Spleen (tissue), 11 donors: Measurements from ENCODE around the gene DUSP10. TPM values are rescaled to one million over a fixed set of nuclear protein-coding genes. Genes with fewer than 3 reads are reported as not detected.

Experiments used
- DNase-seq: peaks from one replicate; pipeline ENCODE4 v3.0.0-alpha.2; 2020
- H3K27ac ChIP-seq, 8 donors: fragments of 200-600 bp; sonication (generic) in 7 of 8; 1 replicate in 4 of 8; 2 replicates in 4 of 8; pipeline versions ENCODE4 v1.5.0 to v1.8.0; 2016 to 2021; ENCODE audit warnings: inconsistent platforms in 4 of 8, mild to moderate bottlenecking in 4 of 8, moderate library complexity in 1 of 8
- H3K27me3 ChIP-seq, 7 donors: fragments of 200-600 bp; sonication (generic) in 6 of 7; replicated peaks in 1 of 7; 1 replicate in 4 of 7; 2 replicates in 3 of 7; pipeline versions ENCODE4 v1.5.0 to v1.8.0; 2016 to 2021; ENCODE audit warnings: inconsistent platforms in 3 of 7, mild to moderate bottlenecking in 1 of 7
- H3K36me3 ChIP-seq, 6 donors: fragments of 200-600 bp; sonication (generic) in 5 of 6; 1 replicate in 4 of 6; 2 replicates in 2 of 6; pipeline versions ENCODE4 v1.5.0 to v1.8.0; 2016 to 2021; ENCODE audit warnings: inconsistent platforms in 2 of 6
- H3K4me1 ChIP-seq, 6 donors: fragments of 200-600 bp; sonication (generic) in 5 of 6; 1 replicate in 3 of 6; 2 replicates in 3 of 6; pipeline versions ENCODE4 v1.5.0 to v1.8.0; 2016 to 2021; ENCODE audit warnings: inconsistent platforms in 3 of 6
- H3K4me3 ChIP-seq, 8 donors: fragments of 200-600 bp; sonication (generic) in 7 of 8; 1 replicate in 4 of 8; 2 replicates in 4 of 8; pipeline versions ENCODE4 v1.5.0 to v1.8.0; 2016 to 2021; ENCODE audit warnings: inconsistent platforms in 4 of 8, mild to moderate bottlenecking in 4 of 8, moderate library complexity in 2 of 8
- H3K9me3 ChIP-seq, 8 donors: fragments of 200-600 bp; sonication (generic) in 7 of 8; 1 replicate in 4 of 8; 2 replicates in 4 of 8; pipeline versions ENCODE4 v1.5.0 to v1.8.0; 2016 to 2021; ENCODE audit warnings: inconsistent platforms in 4 of 8
- POLR2A ChIP-seq, 3 donors: fragments of 450-650 bp; IDR thresholded peaks; one replicate each; pipeline ENCODE4 v1.5.1; 2017; ENCODE audit warnings: antibody characterized with exemption in 3 of 3, mild to moderate bottlenecking in 1 of 3
- POLR2AphosphoS5 ChIP-seq, 3 donors: sonication (generic); formaldehyde crosslinking; IDR thresholded peaks; one replicate each; pipeline ENCODE4 v1.5.1; 2017; ENCODE audit warnings: antibody characterized with exemption in 3 of 3
- WGBS, 5 donors: extraction: QIAGEN DNeasy Blood & Tissue Kit in 3 of 5; methylation state at CpG; one replicate each; pipeline versions ENCODE4 v1.1.5 to v1.1.7; 2013 to 2018; 5-methylcytosine and 5-hydroxymethylcytosine counted together
- intact Hi-C: fragments of 100-400 bp; cut with DNase I; formaldehyde crosslinking; loops from one replicate; pipeline ENCODE4 v1.15.0; 2023; ENCODE audit warnings: low total_unique reads
- polyA plus RNA-seq, 3 donors: library from polyadenylated mRNA; stranded (reverse); fragments of 200-250 nt; gene quantifications; one replicate each; pipeline ENCODE4 v1.2.1, GENCODE V29; 2013
- total RNA-seq, 7 donors: library from RNA; depleted of rRNA in 3 of 7; stranded (reverse); fragments of >200 nt in 3 of 7; fragmentation: NEBNext Ultra II Directional in 4 of 7; extraction: Animal tissue kit (Norgen Biotek cat#: 25700) in 4 of 7; gene quantifications; one replicate each; pipeline versions ENCODE4 v1.1.0 to v1.2.1, GENCODE V29; 2016 to 2021
- TF ChIP-seq, protein P1 (sequence below), 11 experiments: fragments of 200-600 bp in 7 of 11; fragments of 450-650 bp in 4 of 11; sonication (generic) in 4 of 11; IDR thresholded peaks in 8 of 11; conservative IDR thresholded peaks in 3 of 11; 1 replicate in 7 of 11; 2 replicates in 4 of 11; pipeline versions ENCODE4 v1.4.0 to v1.8.0; 2016 to 2021; ENCODE audit warnings: antibody characterized with exemption in 11 of 11, inconsistent platforms in 4 of 11, mild to moderate bottlenecking in 1 of 11
- donor health status: healthy with polysubstance abuse.
- donor health status: DM: no; HTN: no; CAD: no; lungs with moderate emphysema.
- donor health status: DM: no; HTN: no; CAD: no.
- donor health status: Bipolar disorder and iron deficiency.
- donor health status: healthy.
- donor health status: DM: no; HTN: no; CAD: no.
- donor health status: DM: yes; HTN: yes; CAD: no.

The DUSP10 gene
- total and polyA plus RNA-seq, 10 donors: 3.4 to 11.9 (median 7.4) TPM

DNA sequence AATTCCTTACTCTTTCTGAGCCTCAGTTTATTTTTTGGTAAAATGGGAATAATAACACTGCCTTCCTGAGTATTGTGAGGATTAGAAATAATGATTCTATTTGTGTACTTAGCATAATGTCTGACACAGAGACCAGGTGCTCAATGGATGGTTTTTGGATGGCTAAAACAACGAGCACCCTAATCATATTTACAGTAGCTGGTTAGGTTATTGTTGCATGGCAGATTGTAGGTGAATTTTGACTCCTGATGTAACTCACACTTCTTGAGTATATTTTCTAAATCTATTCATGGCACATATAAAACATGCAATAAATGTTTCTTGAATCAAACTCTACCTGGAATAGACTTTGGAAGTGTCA, 11.9 kb upstream of the DUSP10 start:
- WGBS, 5 donors: 61 to 82% (median 72%) methylated on average over 1 of the region's 1 CpG
- DNase-seq: no peak
- H3K36me3 ChIP-seq: no peaks in the 10 kb centered on the region
- H3K27me3 ChIP-seq: no peaks in the 10 kb centered on the region
- no peak overlapping the region for H3K4me3 ChIP-seq
- H3K9me3 ChIP-seq: no peaks in the 10 kb centered on the region
- TF ChIP-seq POLR2A (IDR thresholded peaks at IDR 0.05): no peak
- TF ChIP-seq, protein P1, sequence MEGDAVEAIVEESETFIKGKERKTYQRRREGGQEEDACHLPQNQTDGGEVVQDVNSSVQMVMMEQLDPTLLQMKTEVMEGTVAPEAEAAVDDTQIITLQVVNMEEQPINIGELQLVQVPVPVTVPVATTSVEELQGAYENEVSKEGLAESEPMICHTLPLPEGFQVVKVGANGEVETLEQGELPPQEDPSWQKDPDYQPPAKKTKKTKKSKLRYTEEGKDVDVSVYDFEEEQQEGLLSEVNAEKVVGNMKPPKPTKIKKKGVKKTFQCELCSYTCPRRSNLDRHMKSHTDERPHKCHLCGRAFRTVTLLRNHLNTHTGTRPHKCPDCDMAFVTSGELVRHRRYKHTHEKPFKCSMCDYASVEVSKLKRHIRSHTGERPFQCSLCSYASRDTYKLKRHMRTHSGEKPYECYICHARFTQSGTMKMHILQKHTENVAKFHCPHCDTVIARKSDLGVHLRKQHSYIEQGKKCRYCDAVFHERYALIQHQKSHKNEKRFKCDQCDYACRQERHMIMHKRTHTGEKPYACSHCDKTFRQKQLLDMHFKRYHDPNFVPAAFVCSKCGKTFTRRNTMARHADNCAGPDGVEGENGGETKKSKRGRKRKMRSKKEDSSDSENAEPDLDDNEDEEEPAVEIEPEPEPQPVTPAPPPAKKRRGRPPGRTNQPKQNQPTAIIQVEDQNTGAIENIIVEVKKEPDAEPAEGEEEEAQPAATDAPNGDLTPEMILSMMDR (IDR thresholded peaks at IDR 0.05 in 8 of 11, conservative IDR thresholded peaks at IDR 0.05 in 3 of 11): no peak
- TF ChIP-seq POLR2AphosphoS5 (IDR thresholded peaks at IDR 0.05): no peak
- no peak overlapping the region for H3K27ac ChIP-seq
- peaks cover 0 to 15% (median 1%) of the 10 kb centered on the region in 6 donors for H3K4me1 ChIP-seq
- intact Hi-C loops: loop anchor here (10.0 kb wide), 1 partner anchor 231 kb away; no protein-coding TSS in a partner anchor

DNA sequence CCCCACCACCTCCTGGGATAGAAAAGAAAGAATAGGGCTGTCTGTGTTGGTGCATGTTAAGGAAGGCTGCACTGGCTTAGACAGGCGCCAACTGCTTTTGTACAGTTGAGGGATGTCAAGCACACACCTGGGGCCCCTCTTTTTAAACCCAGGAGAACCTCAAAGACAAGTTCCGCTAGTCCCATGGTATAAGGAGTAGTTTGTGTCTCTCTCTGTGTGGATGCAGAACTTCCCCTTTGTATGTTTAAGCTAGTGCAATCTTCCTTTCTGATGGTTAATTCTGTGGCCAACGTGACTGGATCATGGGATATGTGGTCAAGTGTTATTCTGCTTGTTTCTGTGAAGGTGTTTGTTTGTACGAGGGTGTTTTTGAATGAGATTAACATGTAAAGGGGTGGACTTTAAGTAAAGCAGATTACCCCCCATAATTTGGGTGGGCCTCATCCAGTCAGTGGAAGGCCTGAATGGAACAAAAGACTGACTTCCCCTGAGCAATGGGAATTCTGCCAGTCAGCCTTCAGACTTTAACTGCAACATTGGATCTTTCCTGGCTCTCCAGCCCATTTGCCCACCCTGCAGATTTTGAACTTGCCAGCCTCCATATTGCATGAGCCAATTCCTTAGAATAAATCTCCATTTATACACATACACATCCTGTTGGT, 9.5 kb upstream of the DUSP10 start:
- WGBS, 5 donors: 49 to 84% (median 55%) methylated on average over 4 of the region's 4 CpGs
- Histone ChIP-seq H3K27ac (no peak overlapping the region), H3K36me3 (no peaks in the 10 kb centered on the region), H3K27me3 (no peaks in the 10 kb centered on the region), H3K4me3 (no peak overlapping the region), H3K9me3 (no peaks in the 10 kb centered on the region), H3K4me1 (peaks cover 0 to 15% (median 1%) of the 10 kb centered on the region in 6 donors)
- DNase-seq: no peak
- TF ChIP-seq, protein P1 (IDR thresholded peaks at IDR 0.05 in 8 of 11, conservative IDR thresholded peaks at IDR 0.05 in 3 of 11): no peak
- no peak for TF ChIP-seq POLR2A (IDR thresholded peaks at IDR 0.05)
- no peak for TF ChIP-seq POLR2AphosphoS5 (IDR thresholded peaks at IDR 0.05)
- intact Hi-C loops: loop anchor here (10.0 kb wide), 1 partner anchor 233 kb away; no protein-coding TSS in a partner anchor

DNA sequence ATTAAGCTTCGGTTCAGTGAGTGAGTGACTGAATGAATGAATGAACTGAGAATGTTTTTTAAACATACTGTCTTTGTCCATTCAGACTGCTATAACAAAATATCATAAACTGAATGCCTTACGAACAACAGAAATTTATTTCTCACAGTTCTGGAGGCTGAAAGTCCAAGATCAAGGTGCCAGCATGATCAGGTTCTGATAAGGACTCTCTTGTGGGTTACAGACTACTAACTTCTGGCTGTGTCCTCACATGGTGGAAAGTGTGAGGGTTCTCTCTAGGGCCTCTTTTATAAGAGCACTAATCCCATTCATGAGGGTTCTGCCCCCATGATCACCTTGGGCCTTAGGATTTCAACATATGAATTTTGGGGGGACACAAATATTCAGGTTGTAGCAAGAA, 7.1 kb upstream of the DUSP10 start:
- Histone ChIP-seq H3K36me3 (no peaks in the 10 kb centered on the region), H3K9me3 (no peaks in the 10 kb centered on the region), H3K27me3 (no peaks in the 10 kb centered on the region), H3K4me1 (peaks cover 0 to 2% (median 0%) of the 10 kb centered on the region in 6 donors), H3K4me3 (no peak overlapping the region), H3K27ac (no peak overlapping the region)
- no peak for DNase-seq
- intact Hi-C loops: loop anchor here (10.0 kb wide), 1 partner anchor 484 kb away; no protein-coding TSS in a partner anchor
- WGBS, 5 donors: 93 to 100% (median 95%) methylated on average over 2 of the region's 2 CpGs
- TF ChIP-seq POLR2A (IDR thresholded peaks at IDR 0.05) (no peak), POLR2AphosphoS5 (IDR thresholded peaks at IDR 0.05) (no peak)
- TF ChIP-seq, protein P1 (IDR thresholded peaks at IDR 0.05 in 8 of 11, conservative IDR thresholded peaks at IDR 0.05 in 3 of 11): no peak

DNA sequence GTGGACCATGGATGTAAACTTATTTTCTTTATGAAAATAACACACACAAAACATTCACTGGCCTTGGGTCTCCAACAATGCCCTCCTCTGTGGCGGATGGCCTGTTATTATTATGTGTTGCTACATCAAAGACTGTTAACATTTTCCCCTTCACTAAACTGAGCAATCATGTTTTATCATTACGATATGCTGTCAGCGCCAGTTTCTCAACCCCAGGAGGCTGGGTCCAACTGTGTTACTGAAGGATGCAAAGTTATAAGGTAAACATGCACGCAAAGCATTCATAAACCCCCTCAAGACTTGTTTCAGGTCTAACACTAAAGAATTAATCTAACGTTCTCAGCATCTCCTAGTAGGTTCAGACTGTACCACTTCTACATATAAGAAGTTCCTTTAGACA, 6.0 kb upstream of the DUSP10 start:
- Histone ChIP-seq H3K27ac (no peak overlapping the region), H3K9me3 (no peaks in the 10 kb centered on the region), H3K4me1 (peaks cover 0 to 11% (median 7%) of the 10 kb centered on the region in 6 donors), H3K36me3 (no peaks in the 10 kb centered on the region), H3K27me3 (no peaks in the 10 kb centered on the region), H3K4me3 (no peak overlapping the region)
- intact Hi-C loops: loop anchor here (10.0 kb wide), 1 partner anchor 483 kb away; no protein-coding TSS in a partner anchor
- WGBS, 5 donors: 73 to 92% (median 87%) methylated on average over 5 of the region's 5 CpGs
- DNase-seq: no peak
- TF ChIP-seq, protein P1 (IDR thresholded peaks at IDR 0.05 in 8 of 11, conservative IDR thresholded peaks at IDR 0.05 in 3 of 11): no peak
- no peak for TF ChIP-seq POLR2A (IDR thresholded peaks at IDR 0.05)
- TF ChIP-seq POLR2AphosphoS5 (IDR thresholded peaks at IDR 0.05): no peak
